ENCODE measurements around the gene DLK1. TPM values are rescaled to one million over a fixed set of nuclear protein-coding genes. Genes with fewer than 3 reads are reported as not detected.

The DLK1 gene
- total and polyA plus RNA-seq, 2 of the 13 experiments (the other 11 are each of a cell fraction or from before 2014, with no cell fraction given) = 95.5 to 312 TPM

- no peak for TF ChIP-seq PTBP1 (IDR thresholded peaks at IDR 0.05; ENCODE audit: low read depth, low read length, poor library complexity, severe bottlenecking)
- no peak for TF ChIP-seq KLF9 (CRISPR knock-in tag; IDR thresholded peaks at IDR 0.05; ENCODE audit: low read depth)
- TF ChIP-seq ZNF367 (CRISPR knock-in tag; IDR thresholded peaks at IDR 0.05; ENCODE audit: borderline replicate concordance) = no peak
- no peak for TF ChIP-seq ZNF329 (CRISPR knock-in tag; IDR thresholded peaks at IDR 0.05; ENCODE audit: low read depth)
- no peak for TF ChIP-seq IRX3 (CRISPR knock-in tag; IDR thresholded peaks at IDR 0.05; ENCODE audit: borderline replicate concordance, low read depth)
- TF ChIP-seq, protein P1, sequence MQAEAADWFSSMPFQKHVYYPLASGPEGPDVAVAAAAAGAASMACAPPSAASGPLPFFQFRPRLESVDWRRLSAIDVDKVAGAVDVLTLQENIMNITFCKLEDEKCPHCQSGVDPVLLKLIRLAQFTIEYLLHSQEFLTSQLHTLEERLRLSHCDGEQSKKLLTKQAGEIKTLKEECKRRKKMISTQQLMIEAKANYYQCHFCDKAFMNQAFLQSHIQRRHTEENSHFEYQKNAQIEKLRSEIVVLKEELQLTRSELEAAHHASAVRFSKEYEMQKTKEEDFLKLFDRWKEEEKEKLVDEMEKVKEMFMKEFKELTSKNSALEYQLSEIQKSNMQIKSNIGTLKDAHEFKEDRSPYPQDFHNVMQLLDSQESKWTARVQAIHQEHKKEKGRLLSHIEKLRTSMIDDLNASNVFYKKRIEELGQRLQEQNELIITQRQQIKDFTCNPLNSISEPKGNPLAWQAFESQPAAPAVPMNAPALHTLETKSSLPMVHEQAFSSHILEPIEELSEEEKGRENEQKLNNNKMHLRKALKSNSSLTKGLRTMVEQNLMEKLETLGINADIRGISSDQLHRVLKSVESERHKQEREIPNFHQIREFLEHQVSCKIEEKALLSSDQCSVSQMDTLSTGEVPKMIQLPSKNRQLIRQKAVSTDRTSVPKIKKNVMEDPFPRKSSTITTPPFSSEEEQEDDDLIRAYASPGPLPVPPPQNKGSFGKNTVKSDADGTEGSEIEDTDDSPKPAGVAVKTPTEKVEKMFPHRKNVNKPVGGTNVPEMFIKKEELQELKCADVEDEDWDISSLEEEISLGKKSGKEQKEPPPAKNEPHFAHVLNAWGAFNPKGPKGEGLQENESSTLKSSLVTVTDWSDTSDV (CRISPR knock-in tag; IDR thresholded peaks at IDR 0.05) = no peak
- TF ChIP-seq ZNF124 (CRISPR knock-in tag; IDR thresholded peaks at IDR 0.05) = peak; percentile 79; the same call in 1 of the 2 replicates
- TF ChIP-seq ZBTB1 (CRISPR knock-in tag; IDR thresholded peaks at IDR 0.05; ENCODE audit: borderline replicate concordance) = no peak
- TF ChIP-seq POGZ (CRISPR knock-in tag; IDR thresholded peaks at IDR 0.05) = peak; percentile 59
- TF ChIP-seq ATF7 (IDR thresholded peaks at IDR 0.05) = peak; percentile 56; the same call in 1 of the 2 replicates
- TF ChIP-seq ATF7 (CRISPR knock-in tag; IDR thresholded peaks at IDR 0.05) = no peak; the same call in 1 of the 2 replicates
- TF ChIP-seq ZNF17 (CRISPR knock-in tag; IDR thresholded peaks at IDR 0.05) = no peak
- peak; percentile 43; the same call in 1 of the 2 replicates for TF ChIP-seq NR2C2 (CRISPR knock-in tag; IDR thresholded peaks at IDR 0.05; ENCODE audit: borderline replicate concordance)
Observed at GRCh38 chr14:100762089-100762515, 35.4 kb downstream of the DLK1 start (continued).
